ENCODE measurements around the gene ME2.

ME2 gene

DNA sequence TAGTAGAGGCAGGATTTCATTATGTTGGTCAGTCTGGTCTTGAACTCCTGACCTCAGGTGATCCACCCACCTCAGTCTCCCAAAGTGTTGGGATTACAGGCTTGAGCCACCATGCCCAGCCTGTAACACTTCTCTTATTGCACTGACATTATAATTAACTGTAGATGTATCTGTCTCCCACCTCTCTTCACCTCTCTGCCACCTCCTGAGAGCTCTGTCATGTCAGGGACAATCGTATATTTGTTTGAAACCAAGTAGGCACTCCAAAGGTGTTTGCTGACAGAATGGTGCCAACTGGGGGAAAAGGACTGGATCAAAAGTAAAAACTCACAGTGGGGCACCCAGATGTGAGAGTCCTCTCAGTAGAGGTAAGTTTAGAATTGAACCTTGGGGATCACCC lies 17.3 kb upstream of the ME2 start:
- no peaks in the 10 kb centered on the region for H3K9me3 ChIP-seq (ENCODE audit: control insufficient read depth in 2 of 2, low read length in 2 of 2)

DNA sequence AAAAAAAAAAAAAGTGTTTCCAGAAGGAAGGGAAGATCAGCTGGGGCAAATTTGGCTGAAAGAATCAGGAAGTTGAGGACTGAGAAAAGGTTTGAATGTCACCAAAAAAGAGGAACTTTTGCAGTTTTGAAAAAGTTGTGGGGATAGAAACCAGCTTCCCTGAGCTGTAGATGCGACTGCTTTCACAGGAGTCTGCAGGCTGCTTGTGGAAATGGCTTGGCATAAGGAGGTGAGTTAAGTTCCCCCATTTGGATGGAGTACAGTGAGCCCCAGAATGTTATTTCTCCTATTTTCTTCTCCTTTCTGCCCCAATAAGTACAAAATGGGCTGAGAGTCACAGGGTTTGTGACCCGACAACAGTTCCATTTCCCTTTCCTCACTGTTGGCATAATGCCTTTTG lies 16.5 kb upstream of the ME2 start:
- Histone ChIP-seq H3K9ac (ENCODE audit: low read length in 2 of 2) (no peak overlapping the region), H3K36me3 (ENCODE audit: control insufficient read depth in 2 of 2, insufficient read depth in 2 of 2, low read length in 2 of 2) (no peaks in the 10 kb centered on the region), H3K4me3 (ENCODE audit: low read length in 2 of 2) (no peak overlapping the region), H3K27me3 (ENCODE audit: control insufficient read depth in 1 of 2, insufficient read depth in 2 of 2, low read length in 2 of 2) (no peaks in the 10 kb centered on the region), H3K27ac (ENCODE audit: low read length) (no peak overlapping the region), H3K9me3 (ENCODE audit: control insufficient read depth in 2 of 2, low read length in 2 of 2) (no peaks in the 10 kb centered on the region), H3K4me1 (ENCODE audit: control insufficient read depth, insufficient read depth, low read length) (no peaks in the 10 kb centered on the region)

More for the DNA sequence above, 17.3 kb upstream of the ME2 start:
- H3K36me3 ChIP-seq (ENCODE audit: control insufficient read depth in 2 of 2, insufficient read depth in 2 of 2, low read length in 2 of 2): no peaks in the 10 kb centered on the region
- no peak overlapping the region for H3K9ac ChIP-seq (ENCODE audit: low read length in 2 of 2)
- no peak overlapping the region for H3K4me3 ChIP-seq (ENCODE audit: low read length in 2 of 2)
- no peaks in the 10 kb centered on the region for H3K4me1 ChIP-seq (ENCODE audit: control insufficient read depth, insufficient read depth, low read length)
- no peaks in the 10 kb centered on the region for H3K27me3 ChIP-seq (ENCODE audit: control insufficient read depth in 1 of 2, insufficient read depth in 2 of 2, low read length in 2 of 2)
- no peak overlapping the region for H3K27ac ChIP-seq (ENCODE audit: low read length)

GRCh38 chr18:50863840-50864375 lies 15.0 kb upstream of the ME2 start:
- H3K27ac ChIP-seq (ENCODE audit: low read length): no peak overlapping the region
- no peaks in the 10 kb centered on the region for H3K9me3 ChIP-seq (ENCODE audit: control insufficient read depth in 2 of 2, low read length in 2 of 2)
- no peaks in the 10 kb centered on the region for H3K36me3 ChIP-seq (ENCODE audit: control insufficient read depth in 2 of 2, insufficient read depth in 2 of 2, low read length in 2 of 2)
- H3K27me3 ChIP-seq (ENCODE audit: control insufficient read depth in 1 of 2, insufficient read depth in 2 of 2, low read length in 2 of 2): no peaks in the 10 kb centered on the region
- no peaks in the 10 kb centered on the region for H3K4me1 ChIP-seq (ENCODE audit: control insufficient read depth, insufficient read depth, low read length)
- H3K4me3 ChIP-seq (ENCODE audit: low read length in 2 of 2): no peak overlapping the region
- H3K9ac ChIP-seq (ENCODE audit: low read length in 2 of 2): no peak overlapping the region

DNA sequence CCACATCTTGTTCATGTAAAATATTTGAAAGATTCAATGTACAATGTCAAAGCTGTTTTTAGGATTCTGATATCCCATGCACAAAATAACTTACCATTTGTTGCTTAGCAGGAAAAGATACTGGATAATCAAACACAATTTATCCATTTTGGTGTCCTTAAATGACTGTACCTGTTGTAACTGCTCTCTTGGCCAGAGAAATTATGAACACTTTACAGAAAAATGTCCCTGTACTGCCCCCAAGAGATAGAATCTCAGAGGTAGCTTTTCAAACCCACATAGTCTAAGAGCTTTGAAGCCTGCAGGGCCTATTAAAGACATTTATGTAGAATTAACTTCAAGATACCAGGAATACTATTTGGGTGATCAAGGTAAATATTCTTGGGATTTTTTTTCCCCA lies 12.2 kb upstream of the ME2 start:
- Histone ChIP-seq H3K9ac (ENCODE audit: low read length in 2 of 2) (no peak overlapping the region), H3K4me1 (ENCODE audit: control insufficient read depth, insufficient read depth, low read length) (no peaks in the 10 kb centered on the region), H3K27ac (ENCODE audit: low read length) (no peak overlapping the region), H3K27me3 (ENCODE audit: control insufficient read depth in 1 of 2, insufficient read depth in 2 of 2, low read length in 2 of 2) (no peaks in the 10 kb centered on the region), H3K9me3 (ENCODE audit: control insufficient read depth in 2 of 2, low read length in 2 of 2) (no peaks in the 10 kb centered on the region), H3K36me3 (ENCODE audit: control insufficient read depth in 2 of 2, insufficient read depth in 2 of 2, low read length in 2 of 2) (no peaks in the 10 kb centered on the region), H3K4me3 (ENCODE audit: low read length in 2 of 2) (no peak overlapping the region)

- Histone ChIP-seq H3K36me3 (ENCODE audit: control insufficient read depth in 2 of 2, insufficient read depth in 2 of 2, low read length in 2 of 2) (no peaks in the 10 kb centered on the region), H3K27ac (ENCODE audit: low read length) (no peak overlapping the region), H3K9ac (ENCODE audit: low read length in 2 of 2) (no peak overlapping the region), H3K27me3 (ENCODE audit: control insufficient read depth in 1 of 2, insufficient read depth in 2 of 2, low read length in 2 of 2) (no peaks in the 10 kb centered on the region), H3K9me3 (ENCODE audit: control insufficient read depth in 2 of 2, low read length in 2 of 2) (no peaks in the 10 kb centered on the region), H3K4me1 (ENCODE audit: control insufficient read depth, insufficient read depth, low read length) (no peaks in the 10 kb centered on the region), H3K4me3 (ENCODE audit: low read length in 2 of 2) (no peak overlapping the region)
Measured at GRCh38 chr18:50869150-50869549, 9.8 kb upstream of the ME2 start.

DNA sequence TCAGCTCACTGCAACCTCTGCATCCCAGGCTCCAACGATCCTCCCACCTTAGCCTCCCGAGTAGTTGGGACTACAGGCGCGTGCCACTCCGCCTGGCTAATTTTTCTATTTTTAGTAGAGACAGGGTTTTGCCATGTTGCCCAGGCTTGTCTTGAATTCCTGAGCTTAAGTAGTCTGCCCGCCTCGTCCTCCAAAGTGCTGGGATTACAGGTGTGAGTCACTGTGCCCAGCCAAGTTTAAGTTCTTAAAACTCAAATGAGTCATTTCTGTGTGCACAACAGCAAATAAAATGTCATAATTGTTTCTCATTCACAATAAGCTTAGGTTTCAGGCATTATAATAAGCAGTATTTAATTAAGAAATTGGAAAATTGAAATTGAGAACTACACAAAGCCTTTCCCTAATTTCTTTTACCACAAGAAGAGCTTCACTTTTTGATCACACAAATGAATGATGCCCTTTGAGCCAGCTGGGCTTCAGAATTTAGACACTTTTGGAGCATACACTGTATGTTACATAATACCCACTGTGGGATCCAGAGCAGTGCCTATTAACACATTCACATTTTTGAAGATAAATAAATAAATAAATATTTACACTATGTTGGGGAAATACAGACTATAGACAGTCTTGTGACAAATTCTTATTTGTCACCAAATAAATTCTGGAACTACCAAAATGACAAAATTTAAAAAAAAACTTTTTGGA lies 8.6 kb upstream of the ME2 start:
- Histone ChIP-seq H3K4me3 (ENCODE audit: low read length in 2 of 2) (no peak overlapping the region), H3K9me3 (ENCODE audit: control insufficient read depth in 2 of 2, low read length in 2 of 2) (no peaks in the 10 kb centered on the region), H3K4me1 (ENCODE audit: control insufficient read depth, insufficient read depth, low read length) (no peaks in the 10 kb centered on the region), H3K27me3 (ENCODE audit: control insufficient read depth in 1 of 2, insufficient read depth in 2 of 2, low read length in 2 of 2) (no peaks in the 10 kb centered on the region), H3K36me3 (ENCODE audit: control insufficient read depth in 2 of 2, insufficient read depth in 2 of 2, low read length in 2 of 2) (no peaks in the 10 kb centered on the region), H3K9ac (ENCODE audit: low read length in 2 of 2) (no peak overlapping the region), H3K27ac (ENCODE audit: low read length) (no peak overlapping the region)

GRCh38 chr18:50871846-50872245 lies 7.1 kb upstream of the ME2 start:
- H3K4me3 ChIP-seq (ENCODE audit: low read length in 2 of 2): no peak overlapping the region
- H3K9me3 ChIP-seq (ENCODE audit: control insufficient read depth in 2 of 2, low read length in 2 of 2): no peaks in the 10 kb centered on the region
- H3K4me1 ChIP-seq (ENCODE audit: control insufficient read depth, insufficient read depth, low read length): no peaks in the 10 kb centered on the region
- no peaks in the 10 kb centered on the region for H3K27me3 ChIP-seq (ENCODE audit: control insufficient read depth in 1 of 2, insufficient read depth in 2 of 2, low read length in 2 of 2)
- H3K27ac ChIP-seq (ENCODE audit: low read length): no peak overlapping the region
- no peak overlapping the region for H3K9ac ChIP-seq (ENCODE audit: low read length in 2 of 2)
- H3K36me3 ChIP-seq (ENCODE audit: control insufficient read depth in 2 of 2, insufficient read depth in 2 of 2, low read length in 2 of 2): no peaks in the 10 kb centered on the region

- Histone ChIP-seq H3K4me1 (ENCODE audit: control insufficient read depth, insufficient read depth, low read length) (peaks cover 6% of the 10 kb centered on the region), H3K4me3 (ENCODE audit: low read length in 2 of 2) (no peak overlapping the region), H3K27me3 (ENCODE audit: control insufficient read depth in 1 of 2, insufficient read depth in 2 of 2, low read length in 2 of 2) (no peaks in the 10 kb centered on the region), H3K36me3 (ENCODE audit: control insufficient read depth in 2 of 2, insufficient read depth in 2 of 2, low read length in 2 of 2) (no peaks in the 10 kb centered on the region), H3K9ac (ENCODE audit: low read length in 2 of 2) (no peak overlapping the region), H3K9me3 (ENCODE audit: control insufficient read depth in 2 of 2, low read length in 2 of 2) (no peaks in the 10 kb centered on the region), H3K27ac (ENCODE audit: low read length) (no peak overlapping the region)
Measured at GRCh38 chr18:50875966-50876536, 2.9 kb upstream of the ME2 start.

DNA sequence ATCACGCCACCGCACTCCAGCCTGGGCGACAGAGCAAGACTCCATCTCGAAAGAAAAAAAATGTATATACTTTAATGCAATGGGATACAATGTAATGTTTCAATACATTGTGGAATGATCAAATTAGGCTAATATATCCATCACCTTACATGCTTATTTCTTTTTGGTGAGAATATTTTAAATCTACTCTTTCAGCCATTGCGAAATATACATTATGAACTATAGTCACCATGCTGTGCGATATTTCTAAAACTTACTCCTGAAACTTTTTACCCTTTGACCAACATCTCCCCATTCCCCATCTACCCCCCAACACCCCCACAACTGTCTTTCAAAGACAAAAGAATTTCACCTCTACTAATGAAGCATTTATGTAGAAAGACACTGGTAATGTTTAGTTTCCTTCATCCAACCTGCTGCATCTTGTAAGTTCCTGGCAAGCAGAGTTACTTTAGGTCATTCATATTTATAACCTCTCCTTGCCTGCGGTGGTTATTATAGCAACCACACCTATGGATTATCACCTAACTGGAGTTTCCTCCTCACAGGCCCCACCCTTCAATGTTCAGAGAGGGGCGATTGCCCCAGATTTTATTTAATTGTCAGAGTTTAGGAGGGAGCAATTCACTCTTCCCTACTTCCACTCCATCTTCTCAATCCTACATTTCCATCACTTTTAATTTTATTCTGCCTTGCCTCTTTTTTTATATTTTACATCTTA lies 1.2 kb upstream of the ME2 start:
- H3K36me3 ChIP-seq (ENCODE audit: control insufficient read depth in 2 of 2, insufficient read depth in 2 of 2, low read length in 2 of 2): no peaks in the 10 kb centered on the region
- peak overlapping the region; percentile 89 to 90 for H3K9ac ChIP-seq (ENCODE audit: low read length in 2 of 2)
- H3K4me1 ChIP-seq (ENCODE audit: control insufficient read depth, insufficient read depth, low read length): peaks cover 6% of the 10 kb centered on the region
- no peaks in the 10 kb centered on the region for H3K27me3 ChIP-seq (ENCODE audit: control insufficient read depth in 1 of 2, insufficient read depth in 2 of 2, low read length in 2 of 2)
- H3K4me3 ChIP-seq (ENCODE audit: low read length in 2 of 2): peak overlapping the region; percentile 78 to 92
- peak overlapping the region; percentile 80 for H3K27ac ChIP-seq (ENCODE audit: low read length)
- no peaks in the 10 kb centered on the region for H3K9me3 ChIP-seq (ENCODE audit: control insufficient read depth in 2 of 2, low read length in 2 of 2)

GRCh38 chr18:50879302-50880118 lies 592 bp downstream of the ME2 start:
- H3K36me3 ChIP-seq (ENCODE audit: control insufficient read depth in 2 of 2, insufficient read depth in 2 of 2, low read length in 2 of 2): no peaks in the 10 kb centered on the region
- H3K4me3 ChIP-seq (ENCODE audit: low read length in 2 of 2): peak overlapping the region; percentile 70 to 92
- H3K9me3 ChIP-seq (ENCODE audit: control insufficient read depth in 2 of 2, low read length in 2 of 2): no peaks in the 10 kb centered on the region
- H3K27ac ChIP-seq (ENCODE audit: low read length): peak overlapping the region; percentile 80
- H3K9ac ChIP-seq (ENCODE audit: low read length in 2 of 2): peak overlapping the region; percentile 84 to 90
- H3K27me3 ChIP-seq (ENCODE audit: control insufficient read depth in 1 of 2, insufficient read depth in 2 of 2, low read length in 2 of 2): no peaks in the 10 kb centered on the region
- peaks cover 6% of the 10 kb centered on the region for H3K4me1 ChIP-seq (ENCODE audit: control insufficient read depth, insufficient read depth, low read length)
